ENCODE results near the gene PIP4K2C.

DNA sequence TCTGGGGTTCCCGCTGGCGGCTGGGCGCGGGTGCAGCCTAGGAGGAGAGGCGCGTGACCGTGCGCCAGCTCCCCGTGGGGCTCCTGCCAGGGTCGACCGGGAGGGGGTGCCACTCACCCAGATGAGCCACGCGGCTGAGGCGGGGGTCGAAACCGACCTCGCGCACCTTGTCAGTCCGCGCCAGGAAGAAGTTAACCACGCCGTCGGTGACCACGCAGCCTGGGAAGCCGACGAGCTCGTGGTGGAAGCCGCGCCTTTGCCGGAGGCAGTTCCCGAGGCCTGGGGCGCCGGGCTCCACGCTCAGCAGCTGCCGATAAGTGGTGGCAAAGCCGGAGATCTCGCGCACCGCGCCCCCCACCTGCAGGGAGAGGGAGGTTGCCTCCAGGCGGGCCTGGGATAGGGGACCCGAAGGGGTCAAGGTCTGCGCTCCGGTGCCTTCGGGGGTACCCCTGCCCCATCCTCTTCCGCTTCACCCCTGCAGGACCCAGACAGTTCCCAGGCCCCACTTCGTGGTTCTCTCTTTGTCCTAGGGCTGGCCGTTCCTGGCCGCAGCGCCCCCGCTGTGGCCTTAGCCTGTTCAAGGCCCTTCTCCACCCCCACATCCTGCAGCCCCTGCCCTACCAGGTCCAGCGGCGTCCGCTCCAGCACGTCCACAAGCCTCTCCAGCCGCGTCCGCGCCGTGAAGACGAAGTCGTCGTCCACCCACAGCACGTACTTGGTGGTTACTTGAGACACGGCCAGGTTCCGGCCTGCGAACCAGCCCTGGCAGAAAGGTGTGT, 36.7 kb downstream of the PIP4K2C start:
- TF ChIP-seq SP1 (IDR thresholded peaks at IDR 0.05) (no peak), L3MBTL2 (conservative IDR thresholded peaks at IDR 0.05) (no peak), FOXM1 (IDR thresholded peaks at IDR 0.05; ENCODE audit: borderline replicate concordance) (no peak), BHLHE40 (IDR thresholded peaks at IDR 0.05; ENCODE audit: borderline replicate concordance) (no peak), SUZ12 (IDR thresholded peaks at IDR 0.05) (no peak), TARDBP (IDR thresholded peaks at IDR 0.05) (no peak), FOXA1 (IDR thresholded peaks at IDR 0.05) (no peak), CTBP1 (IDR thresholded peaks at IDR 0.05; ENCODE audit: borderline replicate concordance) (no peak), NFRKB (IDR thresholded peaks at IDR 0.05) (no peak), ELF4 (IDR thresholded peaks at IDR 0.05) (no peak)
- TF ChIP-seq, protein P1, sequence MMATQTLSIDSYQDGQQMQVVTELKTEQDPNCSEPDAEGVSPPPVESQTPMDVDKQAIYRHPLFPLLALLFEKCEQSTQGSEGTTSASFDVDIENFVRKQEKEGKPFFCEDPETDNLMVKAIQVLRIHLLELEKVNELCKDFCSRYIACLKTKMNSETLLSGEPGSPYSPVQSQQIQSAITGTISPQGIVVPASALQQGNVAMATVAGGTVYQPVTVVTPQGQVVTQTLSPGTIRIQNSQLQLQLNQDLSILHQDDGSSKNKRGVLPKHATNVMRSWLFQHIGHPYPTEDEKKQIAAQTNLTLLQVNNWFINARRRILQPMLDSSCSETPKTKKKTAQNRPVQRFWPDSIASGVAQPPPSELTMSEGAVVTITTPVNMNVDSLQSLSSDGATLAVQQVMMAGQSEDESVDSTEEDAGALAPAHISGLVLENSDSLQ (IDR thresholded peaks at IDR 0.05), result no peak

Measured in HEK293T (cell line).